ENCODE data around the gene CTDSP1.

CTDSP1 gene

DNA sequence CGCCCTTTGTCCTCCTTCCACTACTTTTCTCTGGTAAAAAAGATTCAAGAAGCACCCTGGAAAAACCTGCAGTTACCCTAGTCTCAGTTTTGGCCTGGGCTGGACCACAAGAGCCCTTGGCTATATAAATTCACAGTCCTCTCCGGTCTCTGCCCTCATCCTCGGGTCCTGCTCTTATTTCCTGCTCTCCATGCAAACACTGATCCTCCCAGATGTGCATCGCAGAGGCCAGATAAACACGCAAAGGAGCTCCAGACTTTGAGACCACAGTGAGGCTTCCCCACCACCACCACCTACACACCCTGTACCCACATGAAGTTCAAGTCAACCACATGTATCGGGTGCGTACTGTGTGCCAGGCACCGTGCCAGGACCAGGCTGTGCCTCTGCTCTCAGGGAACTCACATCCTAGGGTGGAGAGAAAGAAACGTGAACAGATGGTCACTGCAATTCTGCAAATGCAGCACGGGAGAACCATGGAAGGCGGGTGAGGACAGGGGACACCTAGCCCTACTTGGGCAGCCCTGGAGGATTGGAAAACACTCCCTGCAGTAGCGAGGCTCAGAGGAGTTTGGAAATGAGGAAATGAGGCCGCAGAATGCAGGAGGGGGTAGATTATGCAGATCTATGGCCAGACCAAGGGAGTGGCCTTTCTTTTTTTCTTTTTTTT is 7.4 kb downstream of the CTDSP1 start:
- no peak overlapping the region for H3K4ac ChIP-seq (ENCODE audit: low read length)
- peak overlapping the region; percentile 34 for H2BK12ac ChIP-seq (ENCODE audit: low read length)
- H4K8ac ChIP-seq (ENCODE audit: low read depth, low read length) = no peak overlapping the region
- no peaks in the 10 kb centered on the region for H3K27me3 ChIP-seq (ENCODE audit: control insufficient read depth in 3 of 3, insufficient read depth in 3 of 3, low read depth in 1 of 3, low read length in 3 of 3)
- peak overlapping the region; percentile 96 for H3K18ac ChIP-seq (ENCODE audit: low read length)
- peaks cover 16 to 33% of the 10 kb centered on the region in 2 donors for H3K36me3 ChIP-seq (replicated peaks in 1 of 2; ENCODE audit: control insufficient read depth in 2 of 2, insufficient read depth in 2 of 2, low read length in 2 of 2)
- H3K9ac ChIP-seq (ENCODE audit: low read depth, low read length, poor library complexity) = peak overlapping the region; percentile 71
- no peak overlapping the region for H3K23ac ChIP-seq (ENCODE audit: low read depth, low read length, poor library complexity)
- H2AFZ ChIP-seq (ENCODE audit: low read length) = peak overlapping the region; percentile 93
- H2BK120ac ChIP-seq (ENCODE audit: low read depth, low read length) = no peak overlapping the region
- H3K79me1 ChIP-seq (ENCODE audit: low read depth, low read length) = peaks cover 2% of the 10 kb centered on the region
- H2AK5ac ChIP-seq (ENCODE audit: low read depth, low read length) = peak overlapping the region; percentile 2
- H4K91ac ChIP-seq (ENCODE audit: low read depth, low read length, poor library complexity) = peak overlapping the region; percentile 39
- H3K4me1 ChIP-seq (ENCODE audit: control insufficient read depth in 2 of 2, insufficient read depth in 1 of 2, low read depth in 1 of 2, low read length in 2 of 2) = peaks cover 13 to 18% of the 10 kb centered on the region in 2 donors
- peak overlapping the region; percentile 56 to 80 for H3K4me3 ChIP-seq (ENCODE audit: low read length in 2 of 2)
- H3K9me3 ChIP-seq (replicated peaks in 1 of 2; ENCODE audit: control insufficient read depth in 2 of 2, insufficient read depth in 1 of 2, low read depth in 1 of 2, low read length in 2 of 2) = no peaks in the 10 kb centered on the region
- H3K14ac ChIP-seq (ENCODE audit: low read length) = peak overlapping the region; percentile 17
- H3K4me2 ChIP-seq (ENCODE audit: insufficient read depth, low read length, poor library complexity, severe bottlenecking) = peak overlapping the region; percentile 95
- H2BK5ac ChIP-seq (ENCODE audit: low read length) = no peak overlapping the region
- no peak for DNase-seq (ENCODE audit: low spot score)
- WGBS, 2 donors (ENCODE audit: extremely low coverage in 2 of 2, insufficient read length in 2 of 2, insufficient replicate concordance in 1 of 2) = no CpG with 5 or more reads among the region's 13 CpGs
- peak overlapping the region; percentile 86 for H3K27ac ChIP-seq (replicated peaks; ENCODE audit: low read length)
- H2BK15ac ChIP-seq (ENCODE audit: low read length) = peak overlapping the region; percentile 7

DNA sequence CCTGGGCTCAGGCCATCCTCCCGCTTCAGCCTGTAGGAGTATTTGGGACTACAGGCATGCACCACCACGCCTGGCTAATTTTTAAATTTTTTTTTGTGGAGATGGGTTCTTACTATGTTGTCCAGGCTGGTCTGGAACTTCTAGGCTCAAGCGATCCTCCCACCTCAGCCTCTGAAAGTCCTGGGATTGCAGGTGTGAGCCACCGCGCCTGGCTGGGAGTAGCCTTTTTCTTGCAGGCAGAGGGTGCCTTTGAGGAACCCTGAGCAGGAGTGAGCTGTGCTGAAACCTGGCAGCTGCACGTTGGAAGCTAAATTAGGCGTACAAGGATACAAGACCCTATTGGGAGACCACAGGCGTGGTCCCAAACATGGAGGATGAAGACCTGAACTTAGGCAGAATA is 8.0 kb downstream of the CTDSP1 start:
- no peak overlapping the region for H3K9ac ChIP-seq (ENCODE audit: low read depth, low read length, poor library complexity)
- no peak for DNase-seq (ENCODE audit: low spot score)
- no peak overlapping the region for H3K4me3 ChIP-seq (ENCODE audit: low read length in 2 of 2)

DNA sequence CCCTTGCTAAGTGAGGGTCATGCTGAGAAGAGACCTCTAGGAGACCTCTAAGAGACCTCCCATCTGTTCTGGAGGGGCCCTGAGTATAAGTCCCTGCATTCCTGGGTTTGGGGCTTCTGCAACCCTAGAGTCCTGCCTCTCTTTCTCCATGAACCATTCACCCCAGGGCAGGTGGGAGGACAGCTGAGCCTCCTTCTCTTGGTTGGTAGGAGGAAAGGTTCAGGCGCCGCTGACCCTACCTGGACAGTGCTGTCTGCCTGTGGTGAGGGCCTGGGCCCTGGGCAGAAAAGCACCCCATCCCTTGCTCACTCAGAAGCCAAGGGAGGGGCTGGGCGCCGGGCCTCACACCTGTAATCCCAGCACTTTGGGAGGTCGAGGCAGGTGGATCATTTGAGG is 18.7 kb downstream of the CTDSP1 start:
- Histone ChIP-seq H3K9ac (ENCODE audit: low read depth, low read length, poor library complexity) (peak overlapping the region; percentile 44), H2AFZ (ENCODE audit: low read length) (no peak overlapping the region), H3K36me3 (replicated peaks in 1 of 2; ENCODE audit: control insufficient read depth in 2 of 2, insufficient read depth in 2 of 2, low read length in 2 of 2) (peaks cover 0 to 2% of the 10 kb centered on the region in 2 donors), H2BK12ac (ENCODE audit: low read length) (no peak overlapping the region), H3K18ac (ENCODE audit: low read length) (no peak overlapping the region), H3K14ac (ENCODE audit: low read length) (no peak overlapping the region), H2BK15ac (ENCODE audit: low read length) (no peak overlapping the region), H4K91ac (ENCODE audit: low read depth, low read length, poor library complexity) (no peak overlapping the region), H3K4me3 (ENCODE audit: low read length in 2 of 2) (no peak overlapping the region), H3K4me2 (ENCODE audit: insufficient read depth, low read length, poor library complexity, severe bottlenecking) (no peak overlapping the region), H3K23ac (ENCODE audit: low read depth, low read length, poor library complexity) (no peak overlapping the region), H4K8ac (ENCODE audit: low read depth, low read length) (no peak overlapping the region), H3K4me1 (ENCODE audit: control insufficient read depth in 2 of 2, insufficient read depth in 1 of 2, low read depth in 1 of 2, low read length in 2 of 2) (peaks cover 0 to 11% of the 10 kb centered on the region in 2 donors), H3K9me3 (replicated peaks in 1 of 2; ENCODE audit: control insufficient read depth in 2 of 2, insufficient read depth in 1 of 2, low read depth in 1 of 2, low read length in 2 of 2) (no peaks in the 10 kb centered on the region), H3K4ac (ENCODE audit: low read length) (no peak overlapping the region), H2AK5ac (ENCODE audit: low read depth, low read length) (no peak overlapping the region), H3K79me1 (ENCODE audit: low read depth, low read length) (peaks cover 3% of the 10 kb centered on the region), H3K27me3 (ENCODE audit: control insufficient read depth in 3 of 3, insufficient read depth in 3 of 3, low read depth in 1 of 3, low read length in 3 of 3) (peaks cover 0 to 5% (median 0%) of the 10 kb centered on the region in 3 experiments), H2BK120ac (ENCODE audit: low read depth, low read length) (no peak overlapping the region), H3K27ac (replicated peaks; ENCODE audit: low read length) (no peak overlapping the region), H2BK5ac (ENCODE audit: low read length) (no peak overlapping the region)
- DNase-seq (ENCODE audit: low spot score) = no peak
- no CpG with 5 or more reads among the region's 5 CpGs for WGBS, 2 donors (ENCODE audit: extremely low coverage in 2 of 2, insufficient read length in 2 of 2, insufficient replicate concordance in 1 of 2)

More for the DNA sequence above, 8.0 kb downstream of the CTDSP1 start:
- H3K23ac ChIP-seq (ENCODE audit: low read depth, low read length, poor library complexity) = no peak overlapping the region
- H3K36me3 ChIP-seq (replicated peaks in 1 of 2; ENCODE audit: control insufficient read depth in 2 of 2, insufficient read depth in 2 of 2, low read length in 2 of 2) = peaks cover 13 to 26% of the 10 kb centered on the region in 2 donors
- H2AK5ac ChIP-seq (ENCODE audit: low read depth, low read length) = no peak overlapping the region
- H3K14ac ChIP-seq (ENCODE audit: low read length) = no peak overlapping the region
- no peak overlapping the region for H3K4ac ChIP-seq (ENCODE audit: low read length)
- H3K4me1 ChIP-seq (ENCODE audit: control insufficient read depth in 2 of 2, insufficient read depth in 1 of 2, low read depth in 1 of 2, low read length in 2 of 2) = peaks cover 13 to 18% of the 10 kb centered on the region in 2 donors
- H3K27me3 ChIP-seq (ENCODE audit: control insufficient read depth in 3 of 3, insufficient read depth in 3 of 3, low read depth in 1 of 3, low read length in 3 of 3) = no peaks in the 10 kb centered on the region
- H4K91ac ChIP-seq (ENCODE audit: low read depth, low read length, poor library complexity) = no peak overlapping the region
- H2BK120ac ChIP-seq (ENCODE audit: low read depth, low read length) = no peak overlapping the region
- H3K18ac ChIP-seq (ENCODE audit: low read length) = no peak overlapping the region
- H3K79me1 ChIP-seq (ENCODE audit: low read depth, low read length) = no peaks in the 10 kb centered on the region
- H3K4me2 ChIP-seq (ENCODE audit: insufficient read depth, low read length, poor library complexity, severe bottlenecking) = no peak overlapping the region
- H2BK15ac ChIP-seq (ENCODE audit: low read length) = no peak overlapping the region
- no CpG with 5 or more reads among the region's 8 CpGs for WGBS, 2 donors (ENCODE audit: extremely low coverage in 2 of 2, insufficient read length in 2 of 2, insufficient replicate concordance in 1 of 2)
- peak overlapping the region; percentile 33 for H2AFZ ChIP-seq (ENCODE audit: low read length)
- no peak overlapping the region for H4K8ac ChIP-seq (ENCODE audit: low read depth, low read length)
- no peak overlapping the region for H3K27ac ChIP-seq (replicated peaks; ENCODE audit: low read length)
- no peaks in the 10 kb centered on the region for H3K9me3 ChIP-seq (replicated peaks in 1 of 2; ENCODE audit: control insufficient read depth in 2 of 2, insufficient read depth in 1 of 2, low read depth in 1 of 2, low read length in 2 of 2)
- no peak overlapping the region for H2BK12ac ChIP-seq (ENCODE audit: low read length)
- H2BK5ac ChIP-seq (ENCODE audit: low read length) = no peak overlapping the region

DNA sequence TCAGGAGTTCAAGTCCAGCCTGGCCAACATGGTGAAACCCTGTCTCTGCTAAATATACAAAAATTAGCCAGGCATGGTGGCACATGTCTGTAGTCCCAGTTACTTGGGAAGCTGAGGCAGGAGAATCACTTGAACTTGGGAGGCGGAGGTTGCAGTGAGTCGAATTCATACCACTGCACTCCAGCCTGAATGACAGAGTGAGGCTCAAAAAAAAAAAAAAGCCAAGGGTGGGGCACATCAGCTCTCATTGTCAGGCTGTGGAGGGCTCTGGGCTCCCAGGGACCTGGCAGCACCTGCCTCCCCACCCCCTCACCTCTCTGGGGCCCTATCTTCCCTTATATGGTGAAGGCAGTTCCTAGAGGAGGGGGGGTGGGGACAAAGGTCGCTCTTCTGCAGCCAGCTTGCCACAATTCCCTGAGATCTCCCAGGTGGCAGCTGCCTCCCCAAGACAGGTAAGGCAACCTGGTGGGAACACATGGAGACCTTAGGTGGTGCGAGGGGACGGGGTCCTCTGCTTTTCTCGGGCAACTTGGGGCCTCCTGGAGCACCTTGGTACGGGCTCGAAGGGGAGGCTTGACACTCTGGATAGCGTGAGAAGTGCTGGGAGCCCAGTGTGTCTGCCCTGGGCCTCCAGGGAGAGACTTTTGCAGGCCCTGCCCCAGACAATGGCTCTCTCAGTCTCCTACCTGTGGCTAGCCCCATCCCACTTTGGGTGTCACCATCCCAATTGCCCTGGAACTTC is 19.2 kb downstream of the CTDSP1 start, which contains the start of gene VIL1:
Gene VIL1, plus strand, starts transcription at position 407 of the 742 bp plus-strand sequence. CDS start 4,656 bp downstream, outside the sequence.
- no CpG with 5 or more reads among the region's 9 CpGs for WGBS, 2 donors (ENCODE audit: extremely low coverage in 2 of 2, insufficient read length in 2 of 2, insufficient replicate concordance in 1 of 2)
- H2BK120ac ChIP-seq (ENCODE audit: low read depth, low read length) = no peak within 1 kb of the TSS
- no peak within 1 kb of the TSS for H3K4me2 ChIP-seq (ENCODE audit: insufficient read depth, low read length, poor library complexity, severe bottlenecking)
- H3K36me3 ChIP-seq (replicated peaks in 1 of 2; ENCODE audit: control insufficient read depth in 2 of 2, insufficient read depth in 2 of 2, low read length in 2 of 2) = peaks cover 0 to 2% of the 10 kb centered on the region in 2 donors
- peaks cover 0 to 5% (median 2%) of the 10 kb centered on the region in 3 experiments for H3K27me3 ChIP-seq (ENCODE audit: control insufficient read depth in 3 of 3, insufficient read depth in 3 of 3, low read depth in 1 of 3, low read length in 3 of 3)
- H3K4me1 ChIP-seq (ENCODE audit: control insufficient read depth in 2 of 2, insufficient read depth in 1 of 2, low read depth in 1 of 2, low read length in 2 of 2) = peaks cover 0 to 15% of the 10 kb centered on the region in 2 donors
- H3K79me1 ChIP-seq (ENCODE audit: low read depth, low read length) = peaks cover 3% of the 10 kb centered on the region
- H3K9me3 ChIP-seq (replicated peaks in 1 of 2; ENCODE audit: control insufficient read depth in 2 of 2, insufficient read depth in 1 of 2, low read depth in 1 of 2, low read length in 2 of 2) = no peaks in the 10 kb centered on the region
- peak within 1 kb of the TSS; percentile 86 for H2AK5ac ChIP-seq (ENCODE audit: low read depth, low read length)
- no peak within 1 kb of the TSS for H2AFZ ChIP-seq (ENCODE audit: low read length)
- peak within 1 kb of the TSS; percentile 44 for H3K9ac ChIP-seq (ENCODE audit: low read depth, low read length, poor library complexity)
- peak within 1 kb of the TSS; percentile 10 for H3K23ac ChIP-seq (ENCODE audit: low read depth, low read length, poor library complexity)
- no peak for DNase-seq (ENCODE audit: low spot score)
- H3K14ac ChIP-seq (ENCODE audit: low read length) = peak within 1 kb of the TSS; percentile 56
- H3K18ac ChIP-seq (ENCODE audit: low read length) = peak within 1 kb of the TSS; percentile 38
- H3K27ac ChIP-seq (replicated peaks; ENCODE audit: low read length) = no peak within 1 kb of the TSS
- H3K4me3 ChIP-seq (ENCODE audit: low read length in 2 of 2) = no peak within 1 kb of the TSS
- H4K91ac ChIP-seq (ENCODE audit: low read depth, low read length, poor library complexity) = no peak within 1 kb of the TSS
- peak within 1 kb of the TSS; percentile 24 for H2BK15ac ChIP-seq (ENCODE audit: low read length)
- H2BK12ac ChIP-seq (ENCODE audit: low read length) = no peak within 1 kb of the TSS
- H3K4ac ChIP-seq (ENCODE audit: low read length) = no peak within 1 kb of the TSS
- peak within 1 kb of the TSS; percentile 92 for H4K8ac ChIP-seq (ENCODE audit: low read depth, low read length)
- peak within 1 kb of the TSS; percentile 82 for H2BK5ac ChIP-seq (ENCODE audit: low read length)

Measured in neuronal stem cell (in vitro differentiated cells).